DND-41 (cell line): Measurements from ENCODE around the gene NEK10.

Experiments
- CTCF ChIP-seq: IDR thresholded peaks from 2 replicates; pipeline ENCODE4 v1.5.1; 2012; ENCODE audit warnings: borderline replicate concordance, low read length, moderate library complexity, mild to moderate bottlenecking; ENCODE audit not compliant: poor library complexity, severe bottlenecking; ENCODE audit errors: extremely low read depth
- EZH2 ChIP-seq: IDR thresholded peaks from 3 replicates; pipeline ENCODE4 v1.6.1; 2012; ENCODE audit warnings: borderline replicate concordance, low read depth, mild to moderate bottlenecking, moderate library complexity, low read length, inconsistent platforms; ENCODE audit not compliant: severe bottlenecking

- TF ChIP-seq EZH2 (no peak), CTCF (no peak)
Measured at GRCh38 chr3:27391796-27392195, 22.6 kb upstream of the NEK10 start.
